Mesothelial cell of epicardium (in vitro differentiated cells): ENCODE measurements around the gene RNF11. TPM values are rescaled to one million over a fixed set of nuclear protein-coding genes. Genes with fewer than 3 reads are reported as not detected.

Experiments
- DNase-seq, 2 experiments: peaks; one replicate each; pipeline ENCODE4 v3.0.0; 2021; ENCODE audit warnings: low spot score in 2 of 2; ENCODE audit not compliant: unreplicated experiment in 2 of 2
- H3K27ac Mint-ChIP-seq: 2 replicates; pipeline ENCODE4 v1.8.0; 2021; ENCODE audit warnings: mixed read lengths
- H3K27me3 Mint-ChIP-seq: 2 replicates; pipeline ENCODE4 v1.8.0; 2021; ENCODE audit warnings: low read depth, mixed read lengths
- H3K36me3 Mint-ChIP-seq: 2 replicates; pipeline ENCODE4 v1.8.0; 2021; ENCODE audit warnings: mixed read lengths
- H3K4me1 Mint-ChIP-seq: 2 replicates; pipeline ENCODE4 v1.8.0; 2021; ENCODE audit warnings: mixed read lengths
- H3K4me3 Mint-ChIP-seq: 2 replicates; pipeline ENCODE4 v1.8.0; 2021; ENCODE audit warnings: mild to moderate bottlenecking, moderate library complexity, mixed read lengths
- H3K9me3 Mint-ChIP-seq: 2 replicates; pipeline ENCODE4 v1.8.0; 2021; ENCODE audit warnings: mixed read lengths
- CTCF ChIP-seq: fragments of 200-600 bp; sonication (generic); IDR thresholded peaks from one replicate; pipeline ENCODE4 v1.5.0; 2021; ENCODE audit warnings: antibody characterized with exemption; ENCODE audit not compliant: unreplicated experiment
- total RNA-seq: library from RNA; stranded (reverse); gene quantifications from 3 replicates; pipeline ENCODE4 v1.2.1, GENCODE V29; 2021

The RNF11 gene
- total RNA-seq, 1 donor from 2014 or later, result 76.7 TPM

GRCh38 chr1:51268634-51269033 lies 32.6 kb downstream of the RNF11 start:
- DNase-seq, result no peak
- Mint-ChIP-seq H3K4me3 (no peak overlapping the region), H3K9me3 (no peaks in the 10 kb centered on the region), H3K4me1 (peaks cover 14% of the 10 kb centered on the region), H3K27me3 (no peaks in the 10 kb centered on the region), H3K27ac (no peak overlapping the region), H3K36me3 (peaks cover 8% of the 10 kb centered on the region)
- TF ChIP-seq CTCF, result no peak

GRCh38 chr1:51270751-51271150 lies 34.7 kb downstream of the RNF11 start:
- TF ChIP-seq CTCF, result no peak
- DNase-seq, result no peak
- Mint-ChIP-seq H3K36me3 (peaks cover 18% of the 10 kb centered on the region), H3K9me3 (no peaks in the 10 kb centered on the region), H3K27ac (no peak overlapping the region), H3K27me3 (no peaks in the 10 kb centered on the region), H3K4me3 (no peak overlapping the region), H3K4me1 (no peaks in the 10 kb centered on the region)

- Mint-ChIP-seq H3K27ac (no peak overlapping the region), H3K4me3 (no peak overlapping the region), H3K4me1 (no peaks in the 10 kb centered on the region), H3K27me3 (no peaks in the 10 kb centered on the region), H3K9me3 (no peaks in the 10 kb centered on the region), H3K36me3 (peaks cover 20% of the 10 kb centered on the region)
- TF ChIP-seq CTCF, result no peak
- no peak for DNase-seq
These were observed 36.8 kb downstream of the RNF11 start for GRCh38 chr1:51272916-51273315.

- no peaks in the 10 kb centered on the region for H3K9me3 Mint-ChIP-seq
- TF ChIP-seq CTCF, result no peak
- H3K27ac Mint-ChIP-seq, result no peak overlapping the region
- no peak overlapping the region for H3K4me3 Mint-ChIP-seq
- H3K27me3 Mint-ChIP-seq, result no peaks in the 10 kb centered on the region
- no peak for DNase-seq
- peaks cover 20% of the 10 kb centered on the region for H3K36me3 Mint-ChIP-seq
- no peaks in the 10 kb centered on the region for H3K4me1 Mint-ChIP-seq
These were observed 38.6 kb downstream of the RNF11 start for GRCh38 chr1:51274676-51275075.

- Mint-ChIP-seq H3K27me3 (no peaks in the 10 kb centered on the region), H3K27ac (no peak overlapping the region), H3K36me3 (peaks cover 22% of the 10 kb centered on the region), H3K9me3 (no peaks in the 10 kb centered on the region), H3K4me1 (no peaks in the 10 kb centered on the region), H3K4me3 (no peak overlapping the region)
- TF ChIP-seq CTCF, result no peak
- no peak for DNase-seq
These were observed 40.2 kb downstream of the RNF11 start for GRCh38 chr1:51276286-51276685.

- Mint-ChIP-seq H3K27ac (no peak overlapping the region), H3K4me1 (peaks cover 20% of the 10 kb centered on the region), H3K27me3 (no peaks in the 10 kb centered on the region), H3K9me3 (no peaks in the 10 kb centered on the region), H3K4me3 (no peak overlapping the region), H3K36me3 (peaks cover 10% of the 10 kb centered on the region)
- TF ChIP-seq CTCF, result no peak
- DNase-seq, result no peak
These were observed 44.4 kb downstream of the RNF11 start for GRCh38 chr1:51280321-51280978.
